H1 (cell line): Measurements from ENCODE around the gene MSI2. TPM values are rescaled to one million over a fixed set of nuclear protein-coding genes. Genes with fewer than 3 reads are reported as not detected.

Experiments
- CTCF ChIA-PET: fragments of 300-600 bp; sonication (Branson Sonifier 250); formaldehyde crosslinking; loops from one replicate; lab custom pipeline; 2021; ENCODE audit not compliant: partially characterized antibody; lab: Charles Lee
- POLR2A ChIA-PET: fragments of 300-600 bp; sonication (Branson Sonifier 250); formaldehyde crosslinking; loops from one replicate; lab custom pipeline; 2021; ENCODE audit warnings: inconsistent platforms; ENCODE audit not compliant: partially characterized antibody; lab: Charles Lee
- DNase-seq, 2 experiments: peaks; one replicate each; pipeline versions ENCODE4 v3.0.0 to v3.0.0-alpha.2; 2010 to 2022; ENCODE audit warnings: low spot score in 2 of 2, low read depth in 1 of 2, mixed read lengths in 1 of 2
- FAIRE-seq: peaks from 2 replicates; lab custom pipeline; 2011; peaks lifted over from hg19 to GRCh38; lab: Jason Lieb, UNC
- H2AFZ ChIP-seq: 2 replicates; pipeline ENCODE4 v1.8.1; 2012; ENCODE audit warnings: low read length, inconsistent platforms
- H2AK5ac ChIP-seq: 2 replicates; pipeline ENCODE4 v1.6.1; 2013; ENCODE audit warnings: low read depth, low read length
- H2BK120ac ChIP-seq: replicated peaks from 2 replicates; pipeline ENCODE3; 2013; ENCODE audit warnings: low read depth, low read length, inconsistent platforms
- H2BK12ac ChIP-seq: 2 replicates; pipeline ENCODE4 v1.6.1; 2013; ENCODE audit warnings: low read depth, low read length
- H2BK15ac ChIP-seq: 2 replicates; pipeline ENCODE4 v1.6.1; 2013; ENCODE audit warnings: low read length
- H2BK20ac ChIP-seq: 2 replicates; pipeline ENCODE4 v1.6.1; 2013; ENCODE audit warnings: low read length
- H2BK5ac ChIP-seq: 2 replicates; pipeline ENCODE4 v1.6.1; 2013; ENCODE audit warnings: low read depth, low read length
- H3K14ac ChIP-seq: 2 replicates; pipeline ENCODE4 v1.6.1; 2013; ENCODE audit warnings: inconsistent platforms; ENCODE audit not compliant: insufficient read length
- H3K18ac ChIP-seq: 2 replicates; pipeline ENCODE4 v1.6.1; 2013; ENCODE audit warnings: low read length; ENCODE audit errors: extremely low read depth
- H3K23ac ChIP-seq: 2 replicates; pipeline ENCODE4 v1.6.1; 2013; ENCODE audit warnings: inconsistent platforms; ENCODE audit not compliant: insufficient read length
- H3K23me2 ChIP-seq: 2 replicates; pipeline ENCODE4 v1.6.1; 2013; ENCODE audit warnings: low read depth, low read length
- H3K27ac ChIP-seq: 2 replicates; pipeline ENCODE4 v1.6.1; 2011; ENCODE audit warnings: low read depth, low read length, inconsistent platforms
- H3K27me3 ChIP-seq, 4 experiments: replicated peaks in 1 of 4; 1 replicate in 1 of 4; 2 replicates in 3 of 4; pipeline versions ENCODE4 v1.6.1 to v1.8.1; 2011 to 2013; ENCODE audit warnings: low read length in 3 of 4, mild to moderate bottlenecking in 3 of 4, inconsistent platforms in 2 of 4, mixed read lengths in 2 of 4, moderate library complexity in 1 of 4; ENCODE audit not compliant: control insufficient read depth in 3 of 4, insufficient read depth in 3 of 4; ENCODE audit errors: extremely low read depth in 1 of 4
- H3K36me3 ChIP-seq, 4 experiments: 2 replicates each; pipeline versions ENCODE4 v1.6.1 to v1.8.1; 2011 to 2013; ENCODE audit warnings: mild to moderate bottlenecking in 4 of 4, low read length in 3 of 4, moderate library complexity in 2 of 4, control low read depth in 1 of 4, inconsistent platforms in 1 of 4; ENCODE audit not compliant: insufficient read depth in 4 of 4, control insufficient read depth in 2 of 4
- H3K4ac ChIP-seq: replicated peaks from 2 replicates; pipeline ENCODE3; 2013; ENCODE audit warnings: low read length, low read depth, mixed read lengths, inconsistent platforms; ENCODE audit not compliant: insufficient read length
- H3K4me1 ChIP-seq, 4 experiments: replicated peaks in 1 of 4; 1 replicate in 1 of 4; 2 replicates in 3 of 4; pipeline versions ENCODE4 v1.6.1 to v1.8.1; 2011 to 2013; ENCODE audit warnings: low read length in 3 of 4, inconsistent platforms in 2 of 4, mixed read lengths in 1 of 4; ENCODE audit not compliant: insufficient read depth in 4 of 4, control insufficient read depth in 3 of 4
- H3K4me2 ChIP-seq, 2 experiments: 2 replicates each; pipeline versions ENCODE4 v1.6.1 to v1.8.1; 2011 to 2013; ENCODE audit warnings: low read depth in 2 of 2, low read length in 2 of 2, control low read depth in 1 of 2, inconsistent platforms in 1 of 2, mild to moderate bottlenecking in 1 of 2; ENCODE audit not compliant: insufficient read depth in 1 of 2
- H3K4me3 ChIP-seq, 4 experiments: fragments of 200-600, 300-600 bp in 1 of 4; sonication (generic), shearing (Covaris generic), sonication (Bioruptor Twin) in 1 of 4; 2 replicates each; pipeline versions ENCODE4 v1.5.1 to v1.8.1; 2011 to 2016; ENCODE audit warnings: low read length in 4 of 4, low read depth in 3 of 4, control low read depth in 2 of 4, inconsistent platforms in 2 of 4, mild to moderate bottlenecking in 2 of 4, mixed read lengths in 1 of 4, moderate library complexity in 1 of 4; ENCODE audit not compliant: insufficient read depth in 2 of 4; ENCODE audit errors: extremely low read depth in 1 of 4
- H3K56ac ChIP-seq: replicated peaks from 2 replicates; pipeline ENCODE3; 2013; ENCODE audit warnings: low read depth, mild to moderate bottlenecking, mixed read lengths, low read length, inconsistent platforms; ENCODE audit not compliant: insufficient read length
- H3K79me1 ChIP-seq: 2 replicates; pipeline ENCODE4 v1.6.1; 2013; ENCODE audit warnings: low read depth, low read length, control low read depth
- H3K79me2 ChIP-seq, 2 experiments: 2 replicates each; pipeline versions ENCODE4 v1.6.1 to v1.8.1; 2012 to 2013; ENCODE audit warnings: low read length in 2 of 2, mild to moderate bottlenecking in 2 of 2, inconsistent platforms in 1 of 2; ENCODE audit not compliant: insufficient read depth in 2 of 2, control insufficient read depth in 1 of 2
- H3K9ac ChIP-seq, 4 experiments: replicated peaks in 1 of 4; 1 replicate in 1 of 4; 2 replicates in 3 of 4; pipeline versions ENCODE4 v1.6.1 to v1.8.1; 2011 to 2013; ENCODE audit warnings: low read depth in 3 of 4, low read length in 3 of 4, control low read depth in 2 of 4, mild to moderate bottlenecking in 2 of 4, moderate library complexity in 2 of 4, inconsistent platforms in 1 of 4; ENCODE audit errors: extremely low read depth in 1 of 4
- H3K9me3 ChIP-seq, 2 experiments: 2 replicates each; pipeline versions ENCODE4 v1.6.1 to v1.8.1; 2012 to 2013; ENCODE audit warnings: mild to moderate bottlenecking in 2 of 2, moderate library complexity in 2 of 2, control low read depth in 1 of 2, inconsistent platforms in 1 of 2, low read depth in 1 of 2, low read length in 1 of 2, mixed read lengths in 1 of 2; ENCODE audit not compliant: insufficient read depth in 2 of 2
- H4K20me1 ChIP-seq, 2 experiments: replicated peaks in 1 of 2; 2 replicates each; pipeline versions ENCODE3 to v1.8.1; 2011 to 2013; ENCODE audit warnings: inconsistent platforms in 2 of 2, low read length in 2 of 2, mild to moderate bottlenecking in 1 of 2; ENCODE audit not compliant: insufficient read depth in 2 of 2, control insufficient read depth in 1 of 2
- H4K5ac ChIP-seq: 2 replicates; pipeline ENCODE4 v1.6.1; 2013; ENCODE audit warnings: low read length, low read depth, mixed read lengths, inconsistent platforms; ENCODE audit not compliant: insufficient read length
- H4K8ac ChIP-seq: 2 replicates; pipeline ENCODE4 v1.8.0; 2013; ENCODE audit warnings: mild to moderate bottlenecking, moderate library complexity, low read length, inconsistent platforms; ENCODE audit not compliant: insufficient read depth; ENCODE audit errors: extremely low read depth
- H4K91ac ChIP-seq: replicated peaks from 2 replicates; pipeline ENCODE3; 2013; ENCODE audit warnings: low read length, mixed read lengths, inconsistent platforms; ENCODE audit not compliant: insufficient read length
- EZH2 ChIP-seq: fragments of 200-600 bp; sonication (generic); IDR thresholded peaks from 2 replicates; pipeline ENCODE4 v1.7.1; 2012; ENCODE audit warnings: low read depth, mild to moderate bottlenecking, moderate library complexity, low read length, inconsistent platforms; ENCODE audit not compliant: severe bottlenecking
- GTF2F1 ChIP-seq: IDR thresholded peaks from 2 replicates; pipeline ENCODE4 v1.6.1; 2012; ENCODE audit warnings: low read depth, low read length, improper control_type of control experiment, borderline replicate concordance
- POLR2A ChIP-seq, 2 experiments: IDR thresholded peaks; 1 replicate in 1 of 2; 2 replicates in 1 of 2; pipeline ENCODE4 v1.6.1; 2011; ENCODE audit warnings: low read depth in 2 of 2, low read length in 2 of 2, mild to moderate bottlenecking in 2 of 2; ENCODE audit errors: control extremely low read depth in 1 of 2
- RBBP5 ChIP-seq: IDR thresholded peaks from 2 replicates; pipeline ENCODE4 v1.7.1; 2012; ENCODE audit warnings: low read depth, mild to moderate bottlenecking, inconsistent platforms, low read length, moderate library complexity, borderline replicate concordance
- WGBS, 2 experiments: shearing (Covaris generic) in 1 of 2; methylation state at CpG; one replicate each; pipeline versions ENCODE4 v1.1.6 to v1.1.7; 2013 to 2015; ENCODE audit warnings: low lambda C conversion rate in 2 of 2, mixed read lengths in 2 of 2, inconsistent platforms in 1 of 2, low coverage in 1 of 2, missing lambda C conversion rate in 1 of 2; ENCODE audit not compliant: insufficient replicate concordance in 2 of 2, insufficient coverage in 1 of 2, insufficient read length in 1 of 2; ENCODE audit errors: extremely low coverage in 1 of 2, missing lambda C conversion rate in 1 of 2; 5-methylcytosine and 5-hydroxymethylcytosine counted together
- polyA plus RNA-seq, 7 experiments: library from polyadenylated mRNA; depleted of rRNA in 3 of 7; stranded (reverse) in 5 of 7; unstranded in 2 of 7; fragments of >200 nt in 5 of 7; fragments of 200-250 nt in 2 of 7; gene quantifications; 1 replicate in 5 of 7; 2 replicates in 1 of 7; 4 replicates in 1 of 7; pipeline versions ENCODE4 v1.2.1 to v1.2.3, GENCODE V29; 2011 to 2013; ENCODE audit warnings: missing spikeins in 2 of 7, mixed read lengths in 2 of 7
- total RNA-seq: library from RNA; stranded (reverse); fragmentation: NEBNext Ultra II Directional; extraction: Animal tissue kit (Norgen Biotek cat#: 25700); gene quantifications from 2 replicates; pipeline ENCODE4 v1.2.1, GENCODE V29; 2021

Gene MSI2
- total and polyA plus RNA-seq, 2 of the 8 experiments (the other 6 are each of a cell fraction or from before 2014, with no cell fraction given), result 36.7 to 80.6 TPM

GRCh38 chr17:57475796-57476195, 219.5 kb downstream of the MSI2 start:
- H3K9ac ChIP-seq, result no peak overlapping the region
- no peak overlapping the region for H3K4ac ChIP-seq
- H2AK5ac ChIP-seq, result 0 out of 2 replicates have a peak overlapping the region, but pooled peaks have one; percentile 27
- peaks cover 8 to 39% (median 36%) of the 10 kb centered on the region in 4 experiments for H3K4me1 ChIP-seq
- H2BK5ac ChIP-seq, result no peak overlapping the region
- no peaks in the 10 kb centered on the region for H3K23me2 ChIP-seq
- ChIA-PET POLR2A (interaction anchor here (0.6 kb wide), 1 partner anchor 24 kb away, joined by 3 read pairs; no protein-coding TSS in a partner anchor), CTCF (interaction anchor here (1.2 to 2.4 kb wide), 3 partner anchors 13 to 216 kb away, joined by 3 to 10 read pairs (median 4); no protein-coding TSS in a partner anchor)
- no peak overlapping the region for H4K8ac ChIP-seq
- peak overlapping the region in 1 of 2 experiments; percentile 16; a peak in 1 of 4 replicates for H3K4me2 ChIP-seq
- no peak overlapping the region for H3K14ac ChIP-seq
- peaks cover 1 to 4% of the 10 kb centered on the region in 2 experiments for H4K20me1 ChIP-seq
- H3K4me3 ChIP-seq, result no peak overlapping the region
- H2AFZ ChIP-seq, result no peak overlapping the region
- H4K91ac ChIP-seq, result no peak overlapping the region
- H4K5ac ChIP-seq, result no peak overlapping the region
- no peak overlapping the region for H2BK15ac ChIP-seq
- FAIRE-seq (no peak), DNase-seq (no peak)
- no peaks in the 10 kb centered on the region for H3K9me3 ChIP-seq
- peaks cover 6% of the 10 kb centered on the region for H3K79me1 ChIP-seq
- no peak overlapping the region for H3K27ac ChIP-seq
- H3K23ac ChIP-seq, result no peak overlapping the region
- no peak overlapping the region for H2BK120ac ChIP-seq
- no peak overlapping the region for H3K56ac ChIP-seq
- WGBS, 2 experiments, result 78% methylated on average over 6 of the region's 6 CpGs; no CpG with 5 or more reads in 1 of the 2 experiments
- no peak overlapping the region for H2BK20ac ChIP-seq
- TF ChIP-seq RBBP5 (no peak), POLR2A (IDR thresholded peaks at IDR 0.05; ENCODE audit: control extremely low read depth in 1 of 2, low read depth in 2 of 2, low read length in 2 of 2) (no peak), EZH2 (no peak), GTF2F1 (no peak)
- H3K36me3 ChIP-seq, result no peaks in the 10 kb centered on the region; a peak in 2 of 8 replicates
- H3K18ac ChIP-seq, result no peak overlapping the region
- peaks cover 0 to 12% of the 10 kb centered on the region in 2 experiments; a peak in 1 of 4 replicates for H3K79me2 ChIP-seq
- H2BK12ac ChIP-seq, result 0 out of 2 replicates have a peak overlapping the region, but pooled peaks have one; percentile 60
- H3K27me3 ChIP-seq, result no peaks in the 10 kb centered on the region
